ENCODE measurements around the gene PPP2R5C. TPM values are rescaled to one million over a fixed set of nuclear protein-coding genes. Genes with fewer than 3 reads are reported as not detected.
A peak's percentile ranks its signal among the peaks of the same experiment; 100 is the strongest.
"Not testable (repeated sequence)": the region's sequence is repeated elsewhere in the genome, so short reads cannot be mapped to it uniquely, and the experiment has no call there.

Gene PPP2R5C
- total RNA-seq, 1 donor from 2014 or later: 202 TPM

DNA sequence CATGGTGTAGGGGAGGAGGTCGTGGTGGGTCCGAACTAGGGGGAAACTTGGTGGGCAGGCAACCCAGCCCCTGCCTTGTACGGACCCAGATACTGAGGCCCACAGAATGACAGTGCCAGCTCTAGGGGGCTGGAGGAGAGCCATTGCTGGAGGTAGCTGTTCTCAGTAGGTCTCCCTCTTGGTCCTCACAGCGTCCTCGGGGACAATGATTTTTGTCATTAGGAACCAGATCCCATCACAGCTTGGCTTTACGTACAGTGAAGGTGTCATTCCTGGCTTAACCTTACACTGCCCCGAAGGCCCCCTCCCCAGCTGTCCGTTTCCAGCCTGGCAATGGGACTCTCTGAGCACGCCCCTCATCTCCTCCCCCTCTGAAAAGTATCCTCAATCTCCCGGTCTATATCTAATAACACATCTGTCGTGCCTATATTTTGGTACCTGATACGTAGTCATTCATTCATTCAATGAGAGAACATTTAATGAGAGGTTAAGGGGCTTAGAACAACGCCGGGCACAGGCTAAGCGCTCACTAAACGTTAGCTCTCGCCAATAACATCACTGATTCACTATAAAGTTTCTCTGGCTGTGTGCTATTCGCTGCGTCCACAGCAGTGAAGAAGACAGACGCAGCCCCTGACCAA, 202.3 kb downstream of the PPP2R5C start:
- intact Hi-C loops (cut with DNase I): loop anchor here (5.0 kb wide), 2 partner anchors 124 to 201 kb away; partner anchors contain the start of genes HSP90AA1 and PPP2R5C
- no peak for DNase-seq (ENCODE audit: low spot score)

- peak; percentile 96 for DNase-seq (ENCODE audit: low spot score)
- intact Hi-C loops (cut with DNase I): loop anchor here (5.0 kb wide), 3 partner anchors 123 to 353 kb away; partner anchors contain the start of genes HSP90AA1, PPP2R5C and ZNF839
Observed at GRCh38 chr14:101964297-101965180, 203.0 kb downstream of the PPP2R5C start, which contains the start of gene DYNC1H1. Gene DYNC1H1, plus strand, starts transcription at chr14:101964573. Its CDS starts 119 bp downstream, at chr14:101964692.

GRCh38 chr14:101965181-101965544, 203.7 kb downstream of the PPP2R5C start:
- no peak for DNase-seq (ENCODE audit: low spot score)
- intact Hi-C loops (cut with DNase I): loop anchor here (5.0 kb wide), 1 partner anchor 352 kb away; the partner anchor contains the start of gene ZNF839

DNA sequence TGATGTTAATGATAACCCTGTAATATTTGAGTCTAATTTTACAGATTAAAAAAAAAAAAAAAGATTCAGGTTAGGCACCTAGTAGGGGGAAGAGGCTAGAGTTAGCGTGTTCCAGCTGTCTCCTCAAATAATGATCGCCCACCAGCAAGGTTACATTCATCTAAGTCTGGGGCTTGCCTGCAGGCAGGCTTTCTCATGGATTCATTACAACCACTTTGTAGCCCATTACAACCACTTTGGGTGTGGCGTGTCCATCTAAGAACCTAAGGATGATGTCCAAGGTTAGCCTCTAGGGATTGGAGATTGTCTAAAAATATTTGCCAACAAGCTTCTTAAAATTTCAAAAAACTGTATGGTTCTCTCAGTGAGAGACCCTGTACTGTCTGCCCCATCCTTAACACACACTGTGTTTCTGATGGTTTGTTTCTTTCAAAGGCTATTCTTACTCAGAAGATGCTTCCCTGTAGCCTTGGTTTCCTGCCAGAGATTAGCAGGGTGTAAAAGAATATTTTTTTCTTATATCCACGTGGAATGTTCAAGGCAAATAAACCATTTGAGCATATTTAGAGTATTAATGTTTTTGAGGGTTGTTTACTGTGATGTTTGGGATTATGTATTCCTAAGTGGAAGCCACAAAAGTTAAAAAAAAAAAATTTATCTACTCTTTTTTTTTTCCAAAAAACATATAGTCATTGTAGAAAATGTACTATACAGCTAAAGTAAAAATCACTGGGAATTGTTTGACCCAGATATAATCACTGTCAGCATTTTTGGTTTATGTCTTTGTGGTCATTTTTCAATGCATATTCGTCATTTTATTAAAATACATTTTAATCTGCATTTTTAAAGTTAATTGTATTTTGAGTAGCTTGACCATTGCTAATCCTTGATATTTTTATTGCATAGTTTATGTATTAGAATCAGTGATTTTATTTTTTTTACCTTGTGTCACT, 204.5 kb downstream of the PPP2R5C start:
- intact Hi-C loops (cut with DNase I): loop anchor here (5.0 kb wide), 1 partner anchor 351 kb away; the partner anchor contains the start of gene ZNF839

GRCh38 chr14:101966742-101967141, 205.2 kb downstream of the PPP2R5C start:
- intact Hi-C loops (cut with DNase I): loop anchor here (5.0 kb wide), 1 partner anchor 351 kb away; the partner anchor contains the start of gene ZNF839
- no peak for DNase-seq (ENCODE audit: low spot score)

More for the DNA sequence above, 204.5 kb downstream of the PPP2R5C start:
- no peak for DNase-seq (ENCODE audit: low spot score)

DNA sequence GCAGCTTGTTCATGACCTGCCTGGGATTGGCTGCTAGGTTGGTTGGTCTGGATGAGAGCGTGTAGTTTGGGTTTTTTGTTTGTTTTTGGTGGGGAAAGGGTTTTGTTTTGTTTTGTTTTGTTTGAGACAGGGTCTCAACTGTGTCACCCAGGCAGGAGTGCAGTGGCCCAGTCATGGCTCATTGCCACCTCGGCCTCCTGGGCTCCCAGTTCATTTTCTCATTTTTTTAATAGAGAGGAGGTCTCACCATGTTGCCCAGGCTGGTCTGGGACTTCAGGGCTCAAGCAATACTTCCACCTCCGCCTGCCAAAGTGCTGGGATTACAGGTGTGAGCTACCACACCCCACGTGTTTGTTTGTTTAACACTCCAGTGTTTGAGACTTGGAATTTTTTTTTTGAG, 206.7 kb downstream of the PPP2R5C start:
- DNase-seq (ENCODE audit: low spot score): no peak
- intact Hi-C loops (cut with DNase I): loop anchor here (5.0 kb wide), 1 partner anchor 349 kb away; the partner anchor contains the start of gene ZNF839

DNA sequence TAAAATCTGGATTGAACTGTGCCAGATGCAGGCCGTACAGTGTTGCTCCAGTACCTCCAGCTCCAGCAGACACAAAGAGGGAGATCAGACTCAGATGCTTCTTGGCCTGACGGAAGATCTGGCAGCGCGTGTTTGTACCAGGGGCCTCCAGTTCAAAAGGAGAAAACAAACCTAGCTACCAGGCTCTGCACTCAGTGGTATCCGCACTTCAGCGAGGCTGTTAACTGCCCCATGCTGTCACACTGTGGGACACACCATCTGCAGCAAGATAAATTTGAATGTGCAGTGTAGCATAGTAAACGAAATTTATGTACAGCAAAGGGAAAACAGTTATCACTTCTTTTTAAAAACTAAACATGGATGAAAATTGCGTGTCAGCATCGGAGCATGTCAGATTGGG, 208.0 kb downstream of the PPP2R5C start:
- no peak for DNase-seq (ENCODE audit: low spot score)
- intact Hi-C loops (cut with DNase I): loop anchor here (5.0 kb wide), 1 partner anchor 348 kb away; the partner anchor contains the start of gene ZNF839

- intact Hi-C loops (cut with DNase I): no loop called here
Observed at GRCh38 chr14:101970830-101971400, 209.4 kb downstream of the PPP2R5C start.

GRCh38 chr14:101971458-101971857, 209.9 kb downstream of the PPP2R5C start:
- DNase-seq (ENCODE audit: low spot score); intact Hi-C loops (cut with DNase I): not testable (repeated sequence)

More at GRCh38 chr14:101970830-101971400, 209.4 kb downstream of the PPP2R5C start:
- DNase-seq (ENCODE audit: low spot score): no peak

GRCh38 chr14:101972126-101972866, 210.8 kb downstream of the PPP2R5C start:
- peak; percentile 89 for DNase-seq (ENCODE audit: low spot score)
- intact Hi-C loops (cut with DNase I): no loop called here

- intact Hi-C loops (cut with DNase I): no loop called here
- DNase-seq (ENCODE audit: low spot score): no peak
Observed at GRCh38 chr14:101973356-101973755, 211.8 kb downstream of the PPP2R5C start.

DNA sequence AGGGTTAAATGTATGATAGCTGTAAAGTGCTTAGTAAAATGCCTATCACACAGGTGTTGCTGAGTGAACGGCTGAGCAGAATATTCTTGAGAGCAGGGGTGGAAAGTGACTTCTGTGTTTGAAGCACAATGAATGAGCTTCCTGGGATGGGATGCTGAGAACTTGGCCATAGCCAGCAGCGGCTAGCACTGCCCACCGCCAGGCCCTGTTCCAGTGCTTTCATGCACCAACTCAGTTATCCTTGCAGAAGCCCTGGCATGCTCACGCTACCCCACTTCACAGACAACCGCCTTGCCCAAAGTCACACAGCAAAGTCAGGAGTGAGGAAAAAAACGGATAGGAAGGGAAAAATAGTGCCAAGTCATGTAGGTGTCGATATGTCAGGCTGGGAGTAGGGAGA, 213.7 kb downstream of the PPP2R5C start:
- intact Hi-C loops (cut with DNase I): no loop called here
- no peak for DNase-seq (ENCODE audit: low spot score)

Other genes with a start within 250 kb of the PPP2R5C start
- gene DIO3, start 200.2 kb upstream of the PPP2R5C start, total RNA-seq: not detected
- gene DYNC1H1, start 202.9 kb downstream of the PPP2R5C start, total RNA-seq: 575 TPM